GM10266 (cell line): ENCODE results near the gene CSKMT.
"Not testable (repeated sequence)": the region's sequence is repeated elsewhere in the genome, so short reads cannot be mapped to it uniquely, and the experiment has no call there.

ENCODE experiments used
- DNase-seq: peaks from one replicate; pipeline ENCODE4 v3.0.0; 2012; ENCODE audit errors: extremely low spot score
- CTCF ChIP-seq: IDR thresholded peaks from 2 replicates; pipeline ENCODE4 v1.5.1; 2012; ENCODE audit warnings: mild to moderate bottlenecking, low read depth; ENCODE audit not compliant: control insufficient read depth, insufficient read depth; ENCODE audit errors: missing control alignments

Gene CSKMT

GRCh38 chr11:62678770-62679696 is 13.9 kb downstream of the CSKMT start, which contains the start of gene UBXN1:
TSS of gene UBXN1 (minus strand) at chr11:62679073. CDS start at chr11:62678923, 150 bp downstream.
- DNase-seq = peak; percentile 92
- TF ChIP-seq CTCF = no peak

- TF ChIP-seq CTCF = peak; percentile 43
- DNase-seq = peak; percentile 64
Measured at GRCh38 chr11:62680825-62681240, 15.7 kb downstream of the CSKMT start.

GRCh38 chr11:62682518-62682917 is 17.4 kb downstream of the CSKMT start:
- no peak for DNase-seq
- TF ChIP-seq CTCF = no peak

GRCh38 chr11:62687508-62688396 is 22.6 kb downstream of the CSKMT start:
- TF ChIP-seq CTCF = no peak
- no peak for DNase-seq

GRCh38 chr11:62688491-62688890 is 23.4 kb downstream of the CSKMT start:
- no peak for TF ChIP-seq CTCF
- no peak for DNase-seq

- no peak for DNase-seq
- TF ChIP-seq CTCF = no peak
Measured at GRCh38 chr11:62689421-62690183, 24.5 kb downstream of the CSKMT start, which contains the start of gene LRRN4CL. TSS of gene LRRN4CL (minus strand) at chr11:62689530. CDS start at chr11:62688508, 1,022 bp downstream.

- DNase-seq = not testable (repeated sequence)
Measured at GRCh38 chr11:62693624-62694023, 28.5 kb downstream of the CSKMT start.
